DMS79 treated with DMSO at 0.1 percent for 48 hours (cell line): ENCODE measurements around the gene PODXL.

Experiments used
- DNase-seq: peaks from one replicate; lab custom pipeline; 2025; lab: John Stamatoyannopoulos, UW

Gene PODXL

DNA sequence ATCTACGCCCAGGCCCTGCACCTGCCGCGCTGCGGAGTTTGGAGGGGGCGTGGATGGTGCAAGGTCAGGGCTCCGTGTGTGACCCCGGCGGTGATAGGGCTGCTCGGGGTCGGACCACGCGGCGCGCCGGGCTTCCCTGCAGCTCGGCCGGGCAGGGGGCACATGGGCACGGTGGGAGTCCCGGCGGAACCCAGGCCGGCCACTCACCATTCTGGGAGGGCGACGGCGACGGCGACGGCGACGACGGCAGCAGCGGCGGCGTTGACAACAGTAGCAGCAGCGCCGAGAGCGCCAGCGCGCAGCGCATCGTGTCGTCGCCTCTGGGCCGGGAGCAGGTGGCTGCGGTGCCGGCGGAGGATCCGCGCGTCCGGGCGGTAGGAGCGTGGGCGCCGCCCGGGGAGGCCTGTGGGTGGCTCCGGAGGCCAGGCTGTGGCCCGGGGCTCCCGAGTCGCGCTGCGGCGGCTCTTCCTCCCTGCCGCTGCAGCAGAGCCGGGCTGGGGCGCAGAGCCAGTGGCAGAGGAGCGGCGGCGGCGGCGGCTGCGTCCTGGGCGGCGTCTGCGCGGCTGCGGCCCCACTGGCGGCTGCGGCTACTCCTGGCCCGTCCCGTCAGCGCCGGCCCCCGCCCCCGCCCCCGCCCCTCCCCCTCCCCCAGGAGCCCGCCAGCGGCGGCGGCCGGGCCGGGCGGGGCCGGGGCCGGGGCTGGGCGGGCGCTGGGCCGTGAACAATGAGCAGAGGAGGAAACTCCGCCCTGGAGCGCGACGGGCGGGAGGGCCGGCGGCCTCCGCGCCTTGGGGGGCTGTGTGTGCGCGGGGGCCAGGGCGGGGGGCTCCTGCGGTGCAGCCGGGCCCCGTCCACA, at the start of gene PODXL:
Gene PODXL, minus strand, starts transcription at position 576 of the 856 bp plus-strand sequence. Its CDS starts 269 bp downstream, at position 307.
- peak; percentile 80 for DNase-seq

DNA sequence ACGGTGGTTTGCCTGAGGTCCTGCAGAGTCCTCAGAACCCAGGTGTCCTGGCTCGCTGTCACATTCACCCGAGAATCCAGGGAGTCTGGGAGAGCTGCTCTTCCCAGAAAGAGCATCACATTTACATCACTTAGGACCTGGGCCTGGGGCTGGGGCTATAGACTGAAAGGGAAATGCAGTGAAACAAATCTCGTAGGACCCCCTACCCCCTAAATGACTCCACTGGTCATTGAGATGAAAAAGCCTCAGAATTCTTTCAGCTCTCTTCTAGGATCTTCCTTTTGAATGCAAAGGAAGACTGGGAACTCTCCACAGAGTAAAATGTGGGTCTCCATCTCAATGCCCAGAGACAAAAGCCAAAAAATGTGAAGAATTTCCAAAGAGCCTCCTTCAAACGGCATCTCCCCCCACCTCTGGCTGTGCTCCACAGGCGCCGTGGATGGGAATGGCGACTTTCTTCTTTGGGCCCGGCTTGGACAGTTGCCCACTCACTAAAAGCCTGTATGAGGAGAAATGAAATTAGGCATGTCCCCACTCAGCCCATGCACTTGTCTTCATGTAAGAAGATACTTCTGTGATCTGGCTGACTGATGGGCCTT, 49.0 kb upstream of the PODXL start:
- DNase-seq: peak; percentile 97

DNA sequence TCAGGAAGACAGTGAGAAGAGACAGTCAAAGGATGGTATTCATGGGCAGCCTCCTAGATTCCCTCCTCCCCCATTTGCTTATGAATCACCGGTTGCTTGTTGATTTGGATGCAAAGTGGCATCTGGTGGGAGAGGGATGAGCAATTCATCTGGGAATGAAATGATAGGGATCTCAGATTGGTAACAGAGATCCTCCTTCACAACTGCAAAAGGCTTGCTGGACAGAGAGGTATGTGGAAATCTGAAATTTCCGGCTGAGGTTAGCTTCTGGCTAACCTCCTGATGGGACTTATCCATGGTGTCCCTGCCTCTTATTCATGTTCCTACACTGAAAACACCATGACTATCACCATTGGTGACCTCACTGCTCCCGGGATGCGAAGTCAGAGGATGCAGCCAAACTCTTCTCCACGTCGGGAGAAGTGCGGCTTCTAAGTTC, 48.4 kb upstream of the PODXL start:
- peak; percentile 34 for DNase-seq

DNA sequence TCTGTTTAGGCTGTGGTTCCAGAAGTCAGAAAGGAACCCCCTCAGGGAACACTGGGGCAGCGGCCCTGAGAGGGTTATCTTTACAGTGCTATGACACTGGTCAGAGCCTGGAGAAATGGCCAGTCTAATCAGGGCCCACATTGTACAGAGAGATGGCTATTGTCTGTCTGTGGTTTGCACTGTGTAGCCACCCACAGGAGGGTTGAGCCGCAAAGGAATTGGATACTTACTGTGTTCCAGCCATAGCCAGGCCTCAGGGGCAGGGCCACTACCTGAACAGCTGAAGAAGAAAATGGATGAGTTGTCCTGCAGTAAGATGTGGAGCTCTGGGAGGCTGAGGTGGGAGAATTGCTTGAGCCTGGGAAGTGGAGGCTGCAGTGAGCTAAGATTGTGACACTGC, 47.5 kb upstream of the PODXL start:
- DNase-seq: no peak

- DNase-seq: peak; percentile 86
These were observed 46.6 kb upstream of the PODXL start for GRCh38 chr7:131602994-131603372.

- peak; percentile 58 for DNase-seq
These were observed 46.0 kb upstream of the PODXL start for GRCh38 chr7:131602304-131602993.

DNA sequence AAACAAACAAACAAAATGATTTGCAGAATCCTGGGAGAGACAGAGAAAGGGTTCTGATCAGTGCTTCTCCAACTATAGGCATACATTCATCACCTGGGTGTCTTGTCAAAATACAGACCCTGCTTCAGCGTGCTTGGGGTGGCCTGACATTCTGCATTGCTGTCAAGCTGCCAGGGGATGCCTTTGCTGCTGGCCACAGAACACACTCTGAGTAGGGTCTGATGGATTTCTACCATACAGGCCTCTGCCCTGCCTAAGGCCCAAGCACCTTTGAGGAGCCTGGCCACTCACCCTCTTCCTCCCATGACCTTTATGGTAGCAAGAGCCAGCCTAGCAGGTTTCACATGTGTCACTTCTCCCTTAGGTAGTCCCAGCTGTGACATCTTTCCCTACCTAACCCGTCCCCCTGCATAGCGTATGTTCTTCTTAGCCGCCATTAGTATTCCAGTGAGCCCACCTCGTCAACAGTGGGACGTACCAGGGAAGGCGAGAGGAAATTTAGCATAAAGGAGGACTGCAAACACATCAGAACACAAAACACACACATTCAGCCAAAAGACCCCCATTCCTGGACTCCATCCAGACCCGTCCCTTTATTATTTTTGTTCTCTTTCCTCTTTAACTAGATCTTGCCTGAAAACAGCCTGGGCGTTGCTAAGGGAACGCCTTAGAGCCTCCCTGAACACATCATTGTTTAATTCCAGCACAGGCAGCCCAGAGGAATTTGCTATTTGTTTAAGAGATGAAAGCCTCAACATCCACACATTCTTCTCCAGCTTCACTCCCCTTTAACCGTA, 43.9 kb upstream of the PODXL start:
- DNase-seq: no peak

- no peak for DNase-seq
These were observed 40.4 kb upstream of the PODXL start for GRCh38 chr7:131596785-131597184.

DNA sequence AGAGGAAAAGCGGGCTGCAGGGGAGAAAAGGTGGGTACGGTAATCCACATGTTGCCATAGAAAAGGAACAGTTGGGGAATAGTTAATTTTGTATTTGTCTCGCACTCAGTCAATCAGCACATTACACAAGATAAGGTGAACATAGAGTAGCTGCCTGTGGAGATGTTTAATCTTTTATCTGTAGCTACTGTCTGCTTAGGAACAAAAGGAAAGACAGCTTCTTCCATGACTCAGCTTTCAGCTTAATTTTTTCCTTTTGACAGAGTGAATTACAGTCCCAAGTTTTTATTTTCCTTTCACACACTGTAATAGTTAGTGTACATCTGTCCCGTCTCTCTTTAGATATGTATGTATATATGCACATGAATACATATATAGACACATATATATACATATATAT, 39.3 kb upstream of the PODXL start:
- DNase-seq: no peak

DNA sequence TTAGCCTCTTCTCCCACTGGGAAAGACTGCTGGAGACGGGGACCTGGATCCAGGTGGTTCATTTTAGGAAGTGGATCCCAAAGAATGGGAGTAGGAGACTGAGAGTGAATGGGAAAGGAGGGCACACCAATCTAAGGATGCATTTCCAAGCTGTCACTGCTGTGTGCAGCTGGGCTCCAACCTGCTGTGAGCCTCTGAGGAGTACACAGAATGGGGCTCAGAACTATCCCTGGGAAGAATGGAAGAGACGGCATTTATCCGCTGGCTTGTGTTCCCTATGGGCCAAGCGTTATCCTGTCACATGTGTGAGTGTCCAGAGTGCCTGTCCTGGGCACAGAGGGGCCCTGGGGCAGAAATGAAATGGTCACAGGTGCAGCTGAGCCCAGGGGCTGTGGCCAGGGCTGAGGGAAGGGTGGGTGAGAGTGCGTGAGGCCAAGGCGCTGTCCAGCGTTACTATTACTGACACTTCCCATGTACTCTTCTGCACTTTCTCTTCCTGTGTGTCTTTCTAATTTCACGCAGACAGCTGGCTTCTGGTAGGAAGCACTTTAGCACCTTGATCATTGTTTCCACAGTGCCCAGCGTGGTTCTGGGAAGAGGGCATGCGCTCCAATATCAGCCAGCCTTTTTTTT, 35.4 kb upstream of the PODXL start:
- no peak for DNase-seq

DNA sequence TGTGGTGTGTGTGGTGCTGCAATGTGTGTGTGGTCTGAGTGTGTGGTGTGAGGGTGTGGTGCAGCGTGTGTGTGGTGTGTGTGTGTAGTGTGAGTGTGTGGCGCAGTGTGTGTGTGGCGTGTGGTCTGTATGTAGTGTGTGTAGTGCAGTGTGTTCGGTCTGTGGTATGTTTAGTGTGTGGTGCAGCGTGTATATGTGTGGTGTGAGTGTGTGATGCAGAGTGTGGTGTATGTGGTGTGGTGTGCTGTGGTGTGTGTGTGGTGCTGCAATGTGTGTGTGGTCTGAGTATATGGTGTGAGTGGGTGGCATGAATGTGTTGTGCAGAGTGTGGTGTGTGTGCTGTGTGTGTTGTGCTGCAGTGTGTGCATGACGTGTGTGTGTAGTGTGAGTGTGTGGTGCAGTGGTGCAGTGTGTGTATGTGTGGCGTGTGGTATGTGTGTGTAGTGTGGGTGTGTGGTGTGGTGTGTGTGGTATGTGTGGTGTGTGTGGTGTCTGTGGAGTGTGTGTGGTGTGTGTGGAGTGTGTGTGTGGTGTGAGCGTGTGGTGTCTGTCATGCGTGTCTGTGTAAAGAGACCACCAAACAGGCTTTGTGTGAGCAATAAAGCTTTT, 31.0 kb upstream of the PODXL start:
- DNase-seq: no peak

DNA sequence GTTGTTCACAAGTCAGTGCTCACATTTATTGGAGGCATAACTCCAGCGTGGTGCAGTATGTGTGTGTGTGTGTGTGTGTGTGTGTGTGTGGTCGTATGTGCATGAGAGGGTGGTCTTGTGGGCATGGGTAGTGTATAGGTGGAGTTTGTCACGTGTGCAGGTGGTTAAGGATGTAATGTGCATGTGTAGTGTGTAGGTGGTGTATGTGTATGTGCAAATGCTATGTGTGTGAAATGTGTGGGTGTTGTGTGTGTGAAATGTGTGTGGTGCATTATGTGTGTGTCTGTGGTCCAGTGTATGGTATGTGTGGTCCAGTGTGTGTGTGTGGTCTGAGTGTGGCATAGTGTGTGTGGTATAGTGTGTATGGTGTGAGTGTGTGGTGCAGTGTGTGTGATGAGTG, 30.3 kb upstream of the PODXL start:
- DNase-seq: no peak

DNA sequence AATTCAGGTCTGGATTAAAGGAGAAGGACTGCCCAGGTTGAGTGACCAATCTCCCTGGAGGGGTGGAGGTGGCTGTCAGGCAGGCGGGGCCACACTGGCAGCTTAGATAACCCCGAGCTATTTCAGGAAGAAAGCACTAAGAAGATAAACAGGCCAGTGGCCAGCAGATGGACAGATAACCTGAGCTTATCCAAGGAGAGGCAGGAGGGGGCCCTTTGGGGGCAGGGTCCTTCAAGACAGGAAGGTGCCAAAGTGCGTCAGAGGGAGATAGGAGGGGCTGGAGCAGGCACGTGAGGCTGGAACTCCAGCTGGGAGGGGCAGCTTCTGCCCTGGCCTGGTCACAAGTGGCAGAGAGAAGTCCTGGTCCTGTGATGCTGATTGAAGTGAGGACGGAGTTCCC, 29.8 kb upstream of the PODXL start:
- no peak for DNase-seq

- no peak for DNase-seq
These were observed 27.0 kb upstream of the PODXL start for GRCh38 chr7:131583430-131583829.

DNA sequence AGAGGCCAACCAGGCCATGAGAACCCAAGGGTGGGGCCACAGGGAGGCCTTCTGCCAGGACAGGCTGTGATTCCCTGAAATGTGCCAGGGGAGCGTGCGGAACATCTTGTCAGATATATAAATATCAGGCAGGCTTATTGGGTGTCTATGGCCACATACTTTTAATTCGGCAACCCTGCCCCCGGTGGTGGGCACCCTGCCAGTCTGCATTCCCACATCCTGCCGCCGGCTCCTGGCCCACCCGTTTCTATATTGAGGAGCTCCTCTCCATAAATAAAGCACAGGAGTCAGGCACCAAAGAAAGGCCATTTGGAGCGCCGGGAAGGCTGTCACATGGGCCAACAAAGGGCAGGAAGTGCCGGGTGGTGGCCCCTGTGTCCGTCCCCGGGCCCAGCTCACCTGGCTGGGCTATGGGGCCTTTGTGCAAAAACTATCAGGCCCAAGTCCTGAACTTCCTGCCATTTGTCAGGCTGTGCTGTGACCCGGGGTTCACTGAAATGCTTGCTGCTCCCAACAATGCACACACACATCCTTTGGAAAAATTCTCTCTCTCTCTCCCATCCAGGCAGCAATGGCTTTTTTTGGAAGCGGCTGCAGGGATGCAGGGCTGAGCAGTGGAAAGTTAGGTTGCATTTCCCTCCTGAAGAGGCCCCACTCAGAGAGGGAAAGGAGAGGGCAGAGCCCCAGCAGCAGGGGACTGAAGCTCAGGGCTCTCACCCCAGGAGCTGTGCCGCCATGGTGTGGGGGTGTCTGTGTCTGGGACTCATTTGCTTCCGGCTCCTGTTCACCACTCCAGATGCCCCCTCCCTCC, 25.0 kb upstream of the PODXL start:
- DNase-seq: no peak

- DNase-seq: no peak
These were observed 22.2 kb upstream of the PODXL start for GRCh38 chr7:131578602-131579001.

GRCh38 chr7:131574741-131575140, 18.3 kb upstream of the PODXL start:
- DNase-seq: no peak

GRCh38 chr7:131570401-131570800, 14.0 kb upstream of the PODXL start:
- DNase-seq: no peak

DNA sequence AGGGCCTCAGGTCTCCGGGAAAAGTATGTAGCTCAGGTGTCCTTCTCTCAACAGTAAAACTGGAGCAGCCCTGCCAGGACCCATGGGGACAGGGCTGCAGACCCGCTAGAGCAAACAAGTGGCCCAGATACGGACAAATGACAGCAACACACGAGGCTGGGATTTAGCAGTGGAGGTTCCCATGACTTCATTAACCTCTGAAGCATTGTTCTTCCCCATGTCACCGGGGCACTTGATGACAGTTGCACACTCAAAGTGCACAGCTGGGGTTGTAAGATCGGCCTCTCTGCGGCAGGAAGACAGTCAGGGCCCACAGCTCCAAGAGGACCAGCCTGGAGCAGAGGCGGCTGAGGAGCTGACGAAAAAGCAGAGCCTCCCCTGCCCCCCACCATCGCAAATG, 12.5 kb upstream of the PODXL start:
- no peak for DNase-seq

- DNase-seq: no peak
These were observed 12.1 kb upstream of the PODXL start for GRCh38 chr7:131568510-131568909.
